Naive thymus-derived CD4-positive, alpha-beta T cell (primary cell): ENCODE data around the gene CALR. TPM values are rescaled to one million over a fixed set of nuclear protein-coding genes. Genes with fewer than 3 reads are reported as not detected.

Experiments
- ATAC-seq: fragments of 150-1000 bp; cut with Tn5 transposase; 2 replicates; pipeline ENCODE4 v1.10.0; 2021; ENCODE audit warnings: mild to moderate bottlenecking, moderate library complexity
- CTCF ChIA-PET: fragments of 350-600 bp; sonication (Branson Sonifier 250); formaldehyde crosslinking; loops from one replicate; lab custom pipeline; 2021; ENCODE audit warnings: antibody characterized with exemption; lab: Charles Lee
- POLR2A ChIA-PET: fragments of 350-600 bp; sonication (Branson Sonifier 250); formaldehyde crosslinking; loops from one replicate; lab custom pipeline; 2021; ENCODE audit warnings: antibody characterized with exemption, inconsistent platforms; lab: Charles Lee
- DNase-seq, 9 donors: peaks; one replicate each; pipeline versions ENCODE4 v3.0.0 to v3.0.0-alpha.2; 2020 to 2022; ENCODE audit warnings: mixed read lengths in 1 of 9
- H3K27ac ChIP-seq: one replicate; pipeline ENCODE4 v1.7.0; 2013; ENCODE audit warnings: mild to moderate bottlenecking, low read depth, low read length, moderate library complexity
- H3K27me3 ChIP-seq, 2 donors: one replicate each; pipeline ENCODE4 v1.7.0; 2013; ENCODE audit warnings: low read length in 2 of 2, mild to moderate bottlenecking in 2 of 2, moderate library complexity in 2 of 2; ENCODE audit not compliant: control insufficient read depth in 2 of 2, insufficient read depth in 2 of 2
- H3K36me3 ChIP-seq, 3 experiments: 1 replicate in 2 of 3; 2 replicates in 1 of 3; pipeline ENCODE4 v1.7.0; 2013; ENCODE audit warnings: low read length in 3 of 3, mild to moderate bottlenecking in 3 of 3, moderate library complexity in 1 of 3; ENCODE audit not compliant: insufficient read depth in 3 of 3, control insufficient read depth in 2 of 3
- H3K4me1 ChIP-seq, 2 donors: one replicate each; pipeline ENCODE4 v1.7.0; 2013; ENCODE audit warnings: low read length in 2 of 2, mild to moderate bottlenecking in 2 of 2, moderate library complexity in 1 of 2; ENCODE audit not compliant: control insufficient read depth in 2 of 2, insufficient read depth in 2 of 2
- H3K4me3 ChIP-seq: 2 replicates; pipeline ENCODE4 v1.7.0; 2013; ENCODE audit warnings: mild to moderate bottlenecking, low read length
- H3K9me3 ChIP-seq, 3 experiments: 1 replicate in 2 of 3; 2 replicates in 1 of 3; pipeline ENCODE4 v1.7.0; 2013; ENCODE audit warnings: low read length in 3 of 3; ENCODE audit not compliant: control insufficient read depth in 2 of 3
- H3K27ac Mint-ChIP-seq, 9 donors: one replicate each; pipeline ENCODE4 v1.8.0; 2020 to 2022; ENCODE audit warnings: mixed read lengths in 9 of 9, mild to moderate bottlenecking in 8 of 9, moderate library complexity in 5 of 9, inconsistent platforms in 2 of 9
- H3K27me3 Mint-ChIP-seq, 5 donors: one replicate each; pipeline ENCODE4 v1.8.0; 2021 to 2022; ENCODE audit warnings: mixed read lengths in 5 of 5, mild to moderate bottlenecking in 1 of 5
- H3K36me3 Mint-ChIP-seq, 5 donors: one replicate each; pipeline ENCODE4 v1.8.0; 2020 to 2022; ENCODE audit warnings: mixed read lengths in 5 of 5, mild to moderate bottlenecking in 3 of 5, inconsistent platforms in 1 of 5
- H3K4me1 Mint-ChIP-seq, 7 donors: one replicate each; pipeline ENCODE4 v1.8.0; 2020 to 2022; ENCODE audit warnings: mixed read lengths in 7 of 7, mild to moderate bottlenecking in 3 of 7, inconsistent platforms in 1 of 7
- H3K4me3 Mint-ChIP-seq, 10 donors: one replicate each; pipeline ENCODE4 v1.8.0; 2020 to 2022; ENCODE audit warnings: mild to moderate bottlenecking in 10 of 10, mixed read lengths in 10 of 10, moderate library complexity in 6 of 10, inconsistent platforms in 2 of 10
- H3K9me3 Mint-ChIP-seq, 11 donors: one replicate each; pipeline ENCODE4 v1.8.0; 2020 to 2022; ENCODE audit warnings: mixed read lengths in 11 of 11, mild to moderate bottlenecking in 4 of 11, inconsistent platforms in 1 of 11, moderate library complexity in 1 of 11
- intact Hi-C, 2 donors: fragments of 100-400 bp; cut with micrococcal nuclease; formaldehyde crosslinking; loops; one replicate each; pipeline ENCODE4 v1.15.1; 2023
- polyA plus RNA-seq, 2 donors: library from polyadenylated mRNA; unstranded; fragments of 300-500 nt; fragmentation: Illumina TruSeq; gene quantifications; one replicate each; pipeline ENCODE4 v1.2.3, GENCODE V29; 2021
- total RNA-seq, 6 experiments: library from RNA in 5 of 6; stranded (reverse) in 5 of 6; gene quantifications; 1 replicate in 5 of 6; 2 replicates in 1 of 6; pipeline ENCODE4 v1.2.3 and lab custom pipeline; 2021 to 2026

Gene CALR
- total and polyA plus RNA-seq, 7 experiments from 2014 or later: 142 to 1,130 (median 460) TPM

DNA sequence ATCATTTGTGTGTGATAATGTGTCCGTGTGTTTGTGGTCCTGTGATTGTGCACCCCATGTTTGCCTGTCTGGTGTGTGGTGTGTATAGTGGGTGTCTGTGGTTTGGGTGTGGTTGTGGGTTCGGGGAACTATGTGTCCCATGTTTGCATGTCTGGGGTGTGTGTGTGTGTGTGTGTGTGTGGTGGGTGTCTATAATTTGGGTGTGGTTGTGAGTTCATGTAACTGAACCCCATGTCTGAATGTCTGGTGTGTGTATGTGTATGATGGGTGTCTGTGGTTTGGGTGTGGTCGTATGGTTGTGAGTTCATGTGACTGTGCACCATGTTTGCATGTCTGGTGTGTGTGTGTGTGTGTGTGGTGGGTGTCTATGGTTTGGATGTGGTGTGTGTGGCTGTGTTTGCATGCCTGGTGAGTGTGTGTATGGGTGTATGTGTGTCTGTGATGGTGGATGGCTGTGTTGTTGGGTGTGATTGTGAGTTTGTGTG, 45.8 kb downstream of the CALR start:
- Mint-ChIP-seq H3K4me3 (no peak overlapping the region), H3K4me1 (peaks cover 0 to 9% (median 0%) of the 10 kb centered on the region in 7 donors), H3K36me3 (no peaks in the 10 kb centered on the region), H3K9me3 (peaks cover 0 to 1% (median 0%) of the 10 kb centered on the region in 11 donors), H3K27ac (no peak overlapping the region), H3K27me3 (peaks cover 0 to 8% (median 0%) of the 10 kb centered on the region in 5 donors)
- no peaks in the 10 kb centered on the region for H3K9me3 ChIP-seq
- no peak overlapping the region for H3K4me3 ChIP-seq
- H3K36me3 ChIP-seq: no peaks in the 10 kb centered on the region
- H3K4me1 ChIP-seq: peaks cover 6 to 16% of the 10 kb centered on the region in 2 donors
- CTCF ChIA-PET: interaction anchor here (0.6 to 1.4 kb wide), 5 partner anchors 9 to 78 kb away, joined by 3 to 5 read pairs (median 3); no protein-coding TSS in a partner anchor
- ATAC-seq (no peak), DNase-seq (no peak)
- POLR2A ChIA-PET: no interaction called here
- H3K27ac ChIP-seq: no peak overlapping the region
- no peaks in the 10 kb centered on the region for H3K27me3 ChIP-seq
- intact Hi-C loops: no loop called here

DNA sequence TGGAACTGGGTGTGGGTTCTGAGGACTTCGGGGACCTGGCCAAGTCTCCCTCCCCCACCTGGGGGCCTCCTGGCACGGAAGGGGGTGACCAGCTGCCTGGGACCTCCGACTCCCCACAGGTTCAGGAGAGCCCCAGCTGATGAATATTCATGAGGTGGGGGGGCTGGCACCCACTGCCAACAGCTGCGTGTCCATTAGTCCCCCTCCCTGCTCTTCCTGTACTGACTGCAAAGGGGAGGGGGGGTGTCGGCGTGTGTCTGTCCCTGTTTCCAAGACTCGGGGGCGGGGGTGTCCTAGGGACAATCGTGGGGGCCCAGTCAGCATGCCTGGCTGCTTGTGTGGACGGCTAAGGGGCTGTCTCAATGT, 46.3 kb downstream of the CALR start:
- POLR2A ChIA-PET: no interaction called here
- Histone ChIP-seq H3K27ac (no peak overlapping the region), H3K36me3 (no peaks in the 10 kb centered on the region), H3K4me1 (peaks cover 6 to 16% of the 10 kb centered on the region in 2 donors), H3K9me3 (no peaks in the 10 kb centered on the region), H3K27me3 (no peaks in the 10 kb centered on the region), H3K4me3 (no peak overlapping the region)
- no peaks in the 10 kb centered on the region for H3K36me3 Mint-ChIP-seq
- no peak overlapping the region for H3K4me3 Mint-ChIP-seq
- intact Hi-C loops: no loop called here
- H3K27ac Mint-ChIP-seq: peak overlapping the region in 1 of 9 donors; percentile 22
- CTCF ChIA-PET: interaction anchor here (0.8 to 1.6 kb wide), 4 partner anchors 9 to 109 kb away, joined by 3 to 5 read pairs (median 3); no protein-coding TSS in a partner anchor
- H3K9me3 Mint-ChIP-seq: peaks cover 0 to 1% (median 0%) of the 10 kb centered on the region in 11 donors
- ATAC-seq: no peak
- H3K4me1 Mint-ChIP-seq: peaks cover 0 to 9% (median 0%) of the 10 kb centered on the region in 7 donors
- H3K27me3 Mint-ChIP-seq: peaks cover 0 to 8% (median 0%) of the 10 kb centered on the region in 5 donors
- no peak for DNase-seq

DNA sequence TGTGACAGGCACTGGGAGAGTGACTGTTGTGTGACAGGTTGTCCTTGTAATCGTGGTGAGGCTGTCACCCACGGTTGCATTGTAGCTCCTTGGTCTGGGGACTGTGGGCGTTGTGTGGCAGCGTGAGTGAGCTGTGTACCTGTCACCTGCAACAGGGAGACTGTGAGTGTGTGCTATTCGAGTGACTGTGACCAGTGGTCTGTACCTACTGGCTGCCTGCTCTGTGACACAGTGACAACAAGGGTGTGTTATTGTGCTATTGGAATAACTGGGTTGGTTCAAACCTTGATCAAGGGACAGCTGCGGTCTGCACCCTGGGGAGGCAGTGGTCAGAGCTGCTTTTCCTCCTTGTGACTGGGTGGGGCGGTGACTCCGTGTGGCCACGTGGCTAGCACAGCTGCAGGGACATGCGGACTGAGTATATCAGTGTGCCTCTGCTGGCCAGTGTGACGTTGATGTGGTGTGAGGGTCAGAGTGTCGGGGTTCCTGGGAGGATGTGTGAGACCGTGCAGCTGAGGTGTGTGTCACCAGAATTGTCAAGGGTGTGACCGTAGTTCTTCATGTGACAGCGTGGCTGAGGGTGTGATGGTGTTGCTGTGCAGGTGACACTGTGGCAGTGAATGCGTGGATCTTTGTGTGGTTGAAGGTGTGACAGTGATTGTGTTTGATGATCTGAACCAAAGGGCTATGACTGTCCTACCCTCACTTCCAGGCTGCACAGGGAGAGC, 46.8 kb downstream of the CALR start:
- Histone ChIP-seq H3K4me3 (no peak overlapping the region), H3K9me3 (no peaks in the 10 kb centered on the region), H3K27me3 (no peaks in the 10 kb centered on the region), H3K4me1 (peaks cover 6 to 16% of the 10 kb centered on the region in 2 donors), H3K27ac (no peak overlapping the region), H3K36me3 (no peaks in the 10 kb centered on the region)
- Mint-ChIP-seq H3K4me1 (peaks cover 0 to 9% (median 0%) of the 10 kb centered on the region in 7 donors), H3K27ac (peak overlapping the region in 3 of 9 donors; percentile 22 to 54 (median 34)), H3K27me3 (peaks cover 0 to 5% (median 0%) of the 10 kb centered on the region in 5 donors), H3K4me3 (peak overlapping the region in 1 of 10 donors; percentile 39), H3K36me3 (no peaks in the 10 kb centered on the region), H3K9me3 (peaks cover 0 to 1% (median 0%) of the 10 kb centered on the region in 11 donors)
- ATAC-seq (peak; percentile 63), DNase-seq (no peak)
- CTCF ChIA-PET: interaction anchor here (0.8 to 1.6 kb wide), 5 partner anchors 8 to 108 kb away, joined by 3 to 7 read pairs (median 4); no protein-coding TSS in a partner anchor
- intact Hi-C loops: no loop called here
- POLR2A ChIA-PET: no interaction called here

GRCh38 chr19:12986726-12987125, 48.3 kb downstream of the CALR start:
- H3K9me3 Mint-ChIP-seq: peaks cover 0 to 3% (median 0%) of the 10 kb centered on the region in 11 donors
- DNase-seq (no peak), ATAC-seq (no peak)
- Histone ChIP-seq H3K27ac (no peak overlapping the region), H3K27me3 (no peaks in the 10 kb centered on the region), H3K36me3 (no peaks in the 10 kb centered on the region), H3K9me3 (no peaks in the 10 kb centered on the region), H3K4me1 (peaks cover 6 to 16% of the 10 kb centered on the region in 2 donors), H3K4me3 (no peak overlapping the region)
- H3K36me3 Mint-ChIP-seq: no peaks in the 10 kb centered on the region
- no peak overlapping the region for H3K4me3 Mint-ChIP-seq
- ChIA-PET POLR2A (no interaction called here), CTCF (no interaction called here)
- peak overlapping the region in 1 of 9 donors; percentile 4 for H3K27ac Mint-ChIP-seq
- intact Hi-C loops: no loop called here
- peaks cover 0 to 4% (median 0%) of the 10 kb centered on the region in 5 donors for H3K27me3 Mint-ChIP-seq
- peaks cover 0 to 9% (median 0%) of the 10 kb centered on the region in 7 donors for H3K4me1 Mint-ChIP-seq

- H3K4me3 Mint-ChIP-seq: no peak overlapping the region
- intact Hi-C loops: no loop called here
- CTCF ChIA-PET: no interaction called here
These were observed 48.8 kb downstream of the CALR start for GRCh38 chr19:12987190-12987589.

GRCh38 chr19:12987781-12988180, 49.4 kb downstream of the CALR start:
- H3K36me3 Mint-ChIP-seq: no peaks in the 10 kb centered on the region
- peaks cover 0 to 4% (median 0%) of the 10 kb centered on the region in 5 donors for H3K27me3 Mint-ChIP-seq
- no peaks in the 10 kb centered on the region for H3K9me3 ChIP-seq
- no peaks in the 10 kb centered on the region for H3K36me3 ChIP-seq
- H3K9me3 Mint-ChIP-seq: peaks cover 0 to 3% (median 0%) of the 10 kb centered on the region in 11 donors
- CTCF ChIA-PET: no interaction called here
- intact Hi-C loops: no loop called here
- H3K4me3 Mint-ChIP-seq: no peak overlapping the region
- ATAC-seq (no peak), DNase-seq (no peak)
- POLR2A ChIA-PET: no interaction called here
- H3K27me3 ChIP-seq: no peaks in the 10 kb centered on the region
- no peak overlapping the region for H3K4me3 ChIP-seq
- no peak overlapping the region for H3K27ac ChIP-seq
- H3K4me1 ChIP-seq: peaks cover 5 to 16% of the 10 kb centered on the region in 2 donors
- peaks cover 0 to 9% (median 0%) of the 10 kb centered on the region in 7 donors for H3K4me1 Mint-ChIP-seq
- H3K27ac Mint-ChIP-seq: no peak overlapping the region

More at GRCh38 chr19:12987190-12987589, 48.8 kb downstream of the CALR start:
- Mint-ChIP-seq H3K36me3 (no peaks in the 10 kb centered on the region), H3K9me3 (peaks cover 0 to 3% (median 0%) of the 10 kb centered on the region in 11 donors), H3K27me3 (peaks cover 0 to 4% (median 0%) of the 10 kb centered on the region in 5 donors), H3K4me1 (peaks cover 0 to 9% (median 0%) of the 10 kb centered on the region in 7 donors), H3K27ac (peak overlapping the region in 2 of 9 donors; percentile 4 to 68)
- POLR2A ChIA-PET: no interaction called here
- Histone ChIP-seq H3K9me3 (no peaks in the 10 kb centered on the region), H3K4me1 (peaks cover 6 to 16% of the 10 kb centered on the region in 2 donors), H3K36me3 (no peaks in the 10 kb centered on the region), H3K27ac (no peak overlapping the region), H3K4me3 (no peak overlapping the region), H3K27me3 (no peaks in the 10 kb centered on the region)
- ATAC-seq (no peak), DNase-seq (no peak)
